H9 (cell line): ENCODE measurements around the gene CD247. TPM values are rescaled to one million over a fixed set of nuclear protein-coding genes. Genes with fewer than 3 reads are reported as not detected.

Experiments
- DNase-seq: peaks from one replicate; pipeline ENCODE4 v3.0.0-alpha.2; 2017
- H2AFZ ChIP-seq: one replicate; pipeline ENCODE4 v1.6.1; 2013; ENCODE audit warnings: mild to moderate bottlenecking, low read length, control low read depth, moderate library complexity
- H2AK5ac ChIP-seq: 2 replicates; pipeline ENCODE4 v1.6.1; 2013; ENCODE audit warnings: low read length, control low read depth, mixed read lengths; ENCODE audit not compliant: insufficient read length
- H2BK120ac ChIP-seq: one replicate; pipeline ENCODE4 v1.6.1; 2013; ENCODE audit warnings: low read depth, mild to moderate bottlenecking, low read length, control low read depth, inconsistent platforms; ENCODE audit not compliant: poor library complexity, severe bottlenecking
- H2BK12ac ChIP-seq: 2 replicates; pipeline ENCODE4 v1.6.1; 2013; ENCODE audit warnings: low read length, control low read depth, mixed read lengths, low read depth; ENCODE audit not compliant: insufficient read length
- H2BK15ac ChIP-seq: 2 replicates; pipeline ENCODE4 v1.6.1; 2013; ENCODE audit warnings: low read depth, low read length, control low read depth
- H2BK20ac ChIP-seq: one replicate; pipeline ENCODE4 v1.6.1; 2013; ENCODE audit warnings: low read depth, mild to moderate bottlenecking, low read length, control low read depth, inconsistent platforms; ENCODE audit not compliant: poor library complexity, severe bottlenecking
- H2BK5ac ChIP-seq: 2 replicates; pipeline ENCODE4 v1.6.1; 2013; ENCODE audit warnings: low read length, control low read depth, mixed read lengths; ENCODE audit not compliant: insufficient read length
- H3K14ac ChIP-seq: 2 replicates; pipeline ENCODE4 v1.6.1; 2013; ENCODE audit warnings: low read length, control low read depth; ENCODE audit not compliant: insufficient read depth
- H3K18ac ChIP-seq: 2 replicates; pipeline ENCODE4 v1.6.1; 2013; ENCODE audit warnings: low read depth, mild to moderate bottlenecking, mixed read lengths, low read length, control low read depth; ENCODE audit not compliant: insufficient read length
- H3K23ac ChIP-seq: 2 replicates; pipeline ENCODE4 v1.6.1; 2013; ENCODE audit warnings: low read length, control low read depth, mixed read lengths, low read depth; ENCODE audit not compliant: insufficient read length
- H3K23me2 ChIP-seq: 2 replicates; pipeline ENCODE4 v1.6.1; 2013; ENCODE audit warnings: low read depth, mild to moderate bottlenecking, mixed read lengths, low read length, control low read depth; ENCODE audit not compliant: insufficient read length, poor library complexity, severe bottlenecking
- H3K27ac ChIP-seq: 2 replicates; pipeline ENCODE4 v1.5.1; 2013; ENCODE audit warnings: low read length, control low read depth, mixed read lengths, low read depth; ENCODE audit not compliant: insufficient read length
- H3K27me3 ChIP-seq: 2 replicates; pipeline ENCODE4 v1.6.1; 2013; ENCODE audit warnings: low read length, control low read depth, inconsistent platforms; ENCODE audit not compliant: insufficient read depth
- H3K4ac ChIP-seq: 2 replicates; pipeline ENCODE4 v1.6.1; 2013; ENCODE audit warnings: low read depth, mild to moderate bottlenecking, control low read depth, inconsistent platforms, low read length, moderate library complexity
- H3K4me1 ChIP-seq: 2 replicates; pipeline ENCODE4 v1.6.1; 2013; ENCODE audit warnings: low read length, control low read depth, inconsistent platforms; ENCODE audit not compliant: insufficient read depth
- H3K4me2 ChIP-seq: 2 replicates; pipeline ENCODE4 v1.6.1; 2013; ENCODE audit warnings: low read length, control low read depth, mixed read lengths; ENCODE audit not compliant: insufficient read length, insufficient read depth
- H3K56ac ChIP-seq: 2 replicates; pipeline ENCODE4 v1.6.1; 2013; ENCODE audit warnings: low read depth, mild to moderate bottlenecking, mixed read lengths, low read length, control low read depth; ENCODE audit not compliant: insufficient read length
- H3K79me1 ChIP-seq: 2 replicates; pipeline ENCODE4 v1.6.1; 2013; ENCODE audit warnings: low read depth, mild to moderate bottlenecking, moderate library complexity, low read length, control low read depth, inconsistent platforms; ENCODE audit not compliant: insufficient read depth, poor library complexity, severe bottlenecking
- H3K79me2 ChIP-seq: 2 replicates; pipeline ENCODE4 v1.6.1; 2013; ENCODE audit warnings: low read length, control low read depth, inconsistent platforms; ENCODE audit not compliant: insufficient read depth
- H3K9ac ChIP-seq: 2 replicates; pipeline ENCODE4 v1.6.1; 2013; ENCODE audit warnings: low read length, control low read depth, mixed read lengths; ENCODE audit not compliant: insufficient read length; ENCODE audit errors: extremely low read depth
- H3K9me3 ChIP-seq: one replicate; pipeline ENCODE4 v1.6.1; 2013; ENCODE audit warnings: low read depth, low read length, inconsistent platforms; ENCODE audit not compliant: control insufficient read depth
- H3T11ph ChIP-seq: one replicate; pipeline ENCODE4 v1.6.1; 2013; ENCODE audit warnings: mild to moderate bottlenecking, low read length, control low read depth, inconsistent platforms
- H4K20me1 ChIP-seq: one replicate; pipeline ENCODE4 v1.6.1; 2013; ENCODE audit not compliant: control insufficient read depth, insufficient read length, insufficient read depth
- H4K5ac ChIP-seq: 2 replicates; pipeline ENCODE4 v1.6.1; 2013; ENCODE audit warnings: low read depth, mild to moderate bottlenecking, mixed read lengths, low read length, control low read depth; ENCODE audit not compliant: insufficient read length
- H4K8ac ChIP-seq: replicated peaks from 2 replicates; pipeline ENCODE4 v1.6.1; 2013; ENCODE audit warnings: low read length, control low read depth, mixed read lengths, low read depth; ENCODE audit not compliant: insufficient read length
- H4K91ac ChIP-seq: 2 replicates; pipeline ENCODE4 v1.6.1; 2013; ENCODE audit warnings: low read depth, mild to moderate bottlenecking, moderate library complexity, mixed read lengths, low read length, control low read depth; ENCODE audit not compliant: insufficient read length
- H3K27ac Mint-ChIP-seq, 3 experiments: 2 replicates in 2 of 3; 3 replicates in 1 of 3; pipeline ENCODE4 v1.8.0; 2020 to 2021; ENCODE audit warnings: mixed read lengths in 3 of 3, mild to moderate bottlenecking in 1 of 3, moderate library complexity in 1 of 3
- H3K27me3 Mint-ChIP-seq: 2 replicates; pipeline ENCODE4 v1.8.0; 2021; ENCODE audit warnings: low read depth, mild to moderate bottlenecking, moderate library complexity, mixed read lengths
- H3K36me3 Mint-ChIP-seq, 3 experiments: 2 replicates in 2 of 3; 3 replicates in 1 of 3; pipeline ENCODE4 v1.8.0; 2020 to 2021; ENCODE audit warnings: low read depth in 3 of 3, mixed read lengths in 3 of 3; ENCODE audit not compliant: insufficient read depth in 1 of 3
- H3K4me1 Mint-ChIP-seq, 2 experiments: 2 replicates each; pipeline ENCODE4 v1.8.0; 2020; ENCODE audit warnings: mixed read lengths in 2 of 2
- H3K4me3 Mint-ChIP-seq, 2 experiments: 2 replicates in 1 of 2; 3 replicates in 1 of 2; pipeline ENCODE4 v1.8.0; 2020 to 2021; ENCODE audit warnings: mild to moderate bottlenecking in 2 of 2, mixed read lengths in 2 of 2, moderate library complexity in 1 of 2
- H3K9me3 Mint-ChIP-seq, 2 experiments: 2 replicates in 1 of 2; 3 replicates in 1 of 2; pipeline ENCODE4 v1.8.0; 2020; ENCODE audit warnings: mild to moderate bottlenecking in 2 of 2, mixed read lengths in 2 of 2, moderate library complexity in 1 of 2
- WGBS: extraction: QIAGEN DNeasy Blood & Tissue Kit; methylation state at CpG from one replicate; pipeline ENCODE4 v1.1.7; 2013; ENCODE audit warnings: missing lambda C conversion rate, low lambda C conversion rate, mixed read lengths; ENCODE audit not compliant: insufficient read length; ENCODE audit errors: extremely low coverage; 5-methylcytosine and 5-hydroxymethylcytosine counted together
- total RNA-seq: library from RNA; stranded (reverse); gene quantifications from 2 replicates; pipeline ENCODE4 v1.2.1, GENCODE V29; 2021
- TF ChIP-seq, protein P1 (sequence below): fragments of 200-600 bp; sonication (generic); conservative IDR thresholded peaks from 3 replicates; pipeline ENCODE4 v1.8.0; 2021; ENCODE audit warnings: antibody characterized with exemption, mild to moderate bottlenecking

CD247 gene
- total RNA-seq, 1 experiment from 2014 or later = 1.2 TPM

DNA sequence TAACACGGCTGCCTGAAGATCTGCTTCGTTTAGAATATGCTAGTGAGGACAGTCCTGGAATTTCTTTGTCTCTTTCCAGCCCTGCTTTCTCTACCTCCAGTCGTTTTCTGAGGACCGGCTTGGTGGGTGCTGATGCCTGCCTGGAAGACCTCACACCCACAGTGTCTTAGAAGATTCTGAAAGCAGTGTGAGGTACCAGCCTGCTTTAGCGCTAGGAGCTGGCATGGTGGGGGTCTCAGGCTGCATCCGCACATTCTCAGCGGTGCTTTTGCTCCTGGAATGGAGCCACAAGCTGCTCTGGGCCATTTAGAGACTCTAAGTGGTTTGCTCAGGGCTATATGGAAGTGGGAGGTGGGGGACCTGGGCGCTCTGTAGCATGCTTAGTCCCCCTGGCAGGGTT, 61.4 kb downstream of the CD247 start:
- Histone ChIP-seq H2BK20ac (no peak overlapping the region), H4K20me1 (no peaks in the 10 kb centered on the region), H2AFZ (no peak overlapping the region), H2BK12ac (no peak overlapping the region), H2BK120ac (no peak overlapping the region), H3K4me2 (no peak overlapping the region), H3T11ph (no peak overlapping the region), H3K4me1 (no peaks in the 10 kb centered on the region; the same call in 1 of the 2 replicates), H2BK5ac (no peak overlapping the region), H3K18ac (no peak overlapping the region), H3K9ac (no peak overlapping the region), H3K14ac (no peak overlapping the region), H3K23me2 (peaks cover 8% of the 10 kb centered on the region), H4K5ac (no peak overlapping the region), H3K27ac (no peak overlapping the region), H3K9me3 (no peaks in the 10 kb centered on the region), H3K23ac (no peak overlapping the region), H2AK5ac (no peak overlapping the region), H2BK15ac (no peak overlapping the region), H3K79me2 (no peaks in the 10 kb centered on the region), H4K91ac (no peak overlapping the region), H3K4ac (no peak overlapping the region), H4K8ac (no peak overlapping the region), H3K27me3 (peaks cover 8% of the 10 kb centered on the region; the same call in 1 of the 2 replicates), H3K56ac (no peak overlapping the region), H3K79me1 (no peaks in the 10 kb centered on the region)
- H3K4me1 Mint-ChIP-seq = peaks cover 27 to 30% of the 10 kb centered on the region in 2 experiments
- no peak overlapping the region for H3K4me3 Mint-ChIP-seq
- H3K9me3 Mint-ChIP-seq = no peaks in the 10 kb centered on the region
- no peaks in the 10 kb centered on the region; a peak in 1 of 7 replicates for H3K36me3 Mint-ChIP-seq
- H3K27ac Mint-ChIP-seq = peak overlapping the region in 1 of 3 experiments; percentile 24; a peak in 1 of 7 replicates
- no CpG with 5 or more reads among the region's 8 CpGs for WGBS
- DNase-seq = no peak
- peaks cover 46% of the 10 kb centered on the region for H3K27me3 Mint-ChIP-seq
- TF ChIP-seq, protein P1, sequence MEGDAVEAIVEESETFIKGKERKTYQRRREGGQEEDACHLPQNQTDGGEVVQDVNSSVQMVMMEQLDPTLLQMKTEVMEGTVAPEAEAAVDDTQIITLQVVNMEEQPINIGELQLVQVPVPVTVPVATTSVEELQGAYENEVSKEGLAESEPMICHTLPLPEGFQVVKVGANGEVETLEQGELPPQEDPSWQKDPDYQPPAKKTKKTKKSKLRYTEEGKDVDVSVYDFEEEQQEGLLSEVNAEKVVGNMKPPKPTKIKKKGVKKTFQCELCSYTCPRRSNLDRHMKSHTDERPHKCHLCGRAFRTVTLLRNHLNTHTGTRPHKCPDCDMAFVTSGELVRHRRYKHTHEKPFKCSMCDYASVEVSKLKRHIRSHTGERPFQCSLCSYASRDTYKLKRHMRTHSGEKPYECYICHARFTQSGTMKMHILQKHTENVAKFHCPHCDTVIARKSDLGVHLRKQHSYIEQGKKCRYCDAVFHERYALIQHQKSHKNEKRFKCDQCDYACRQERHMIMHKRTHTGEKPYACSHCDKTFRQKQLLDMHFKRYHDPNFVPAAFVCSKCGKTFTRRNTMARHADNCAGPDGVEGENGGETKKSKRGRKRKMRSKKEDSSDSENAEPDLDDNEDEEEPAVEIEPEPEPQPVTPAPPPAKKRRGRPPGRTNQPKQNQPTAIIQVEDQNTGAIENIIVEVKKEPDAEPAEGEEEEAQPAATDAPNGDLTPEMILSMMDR = no peak
